Measurements from ENCODE around the gene PCDHA4. TPM values are rescaled to one million over a fixed set of nuclear protein-coding genes. Genes with fewer than 3 reads are reported as not detected.
"Not testable (repeated sequence)": the region's sequence is repeated elsewhere in the genome, so short reads cannot be mapped to it uniquely, and the experiment has no call there.

The PCDHA4 gene
- total RNA-seq, 1 experiment from 2014 or later = 4.8 TPM

DNA sequence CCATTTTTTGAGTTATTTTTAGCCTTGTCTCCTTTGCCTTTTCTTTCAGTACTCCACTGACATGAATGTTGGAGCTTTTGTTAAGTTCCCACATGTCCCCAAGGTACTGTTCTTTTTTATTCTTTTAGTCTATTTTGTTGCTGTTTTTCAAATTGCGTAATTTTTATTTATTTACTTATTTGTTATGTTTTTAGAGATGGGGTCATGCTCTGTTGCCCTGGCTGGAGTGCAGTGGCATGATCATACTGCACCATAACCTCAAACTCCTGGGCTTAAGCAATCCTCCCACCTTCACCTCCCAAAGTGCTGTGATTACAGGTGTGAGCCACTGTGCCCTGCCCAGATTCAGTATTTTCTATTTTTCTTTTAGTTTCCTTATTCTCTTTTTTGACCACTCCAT, 26.4 kb upstream of the PCDHA4 start:
- H3K27me3 Mint-ChIP-seq (ENCODE audit: unreplicated experiment) = no peaks in the 10 kb centered on the region
- intact Hi-C loops (cut with micrococcal nuclease; ENCODE audit: unreplicated experiment) = no loop called here
- BruUV-seq (replicated peaks) = no TSS peak
- CTCF ChIA-PET = no interaction called here
- TF ChIP-seq, protein P1, sequence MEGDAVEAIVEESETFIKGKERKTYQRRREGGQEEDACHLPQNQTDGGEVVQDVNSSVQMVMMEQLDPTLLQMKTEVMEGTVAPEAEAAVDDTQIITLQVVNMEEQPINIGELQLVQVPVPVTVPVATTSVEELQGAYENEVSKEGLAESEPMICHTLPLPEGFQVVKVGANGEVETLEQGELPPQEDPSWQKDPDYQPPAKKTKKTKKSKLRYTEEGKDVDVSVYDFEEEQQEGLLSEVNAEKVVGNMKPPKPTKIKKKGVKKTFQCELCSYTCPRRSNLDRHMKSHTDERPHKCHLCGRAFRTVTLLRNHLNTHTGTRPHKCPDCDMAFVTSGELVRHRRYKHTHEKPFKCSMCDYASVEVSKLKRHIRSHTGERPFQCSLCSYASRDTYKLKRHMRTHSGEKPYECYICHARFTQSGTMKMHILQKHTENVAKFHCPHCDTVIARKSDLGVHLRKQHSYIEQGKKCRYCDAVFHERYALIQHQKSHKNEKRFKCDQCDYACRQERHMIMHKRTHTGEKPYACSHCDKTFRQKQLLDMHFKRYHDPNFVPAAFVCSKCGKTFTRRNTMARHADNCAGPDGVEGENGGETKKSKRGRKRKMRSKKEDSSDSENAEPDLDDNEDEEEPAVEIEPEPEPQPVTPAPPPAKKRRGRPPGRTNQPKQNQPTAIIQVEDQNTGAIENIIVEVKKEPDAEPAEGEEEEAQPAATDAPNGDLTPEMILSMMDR (IDR thresholded peaks at IDR 0.05; ENCODE audit: unreplicated experiment) = no peak
- H3K9me3 Mint-ChIP-seq (ENCODE audit: low read depth, unreplicated experiment) = peaks cover 24% of the 10 kb centered on the region
- no peak overlapping the region for H3K27ac Mint-ChIP-seq (ENCODE audit: unreplicated experiment)
- no peak overlapping the region for H3K4me3 Mint-ChIP-seq (ENCODE audit: low read depth, unreplicated experiment)
- no peaks in the 10 kb centered on the region for H3K4me1 Mint-ChIP-seq (ENCODE audit: low read depth, unreplicated experiment)
- DNase-seq = no peak
- no peaks in the 10 kb centered on the region for H3K36me3 Mint-ChIP-seq (ENCODE audit: insufficient read depth, unreplicated experiment)

DNA sequence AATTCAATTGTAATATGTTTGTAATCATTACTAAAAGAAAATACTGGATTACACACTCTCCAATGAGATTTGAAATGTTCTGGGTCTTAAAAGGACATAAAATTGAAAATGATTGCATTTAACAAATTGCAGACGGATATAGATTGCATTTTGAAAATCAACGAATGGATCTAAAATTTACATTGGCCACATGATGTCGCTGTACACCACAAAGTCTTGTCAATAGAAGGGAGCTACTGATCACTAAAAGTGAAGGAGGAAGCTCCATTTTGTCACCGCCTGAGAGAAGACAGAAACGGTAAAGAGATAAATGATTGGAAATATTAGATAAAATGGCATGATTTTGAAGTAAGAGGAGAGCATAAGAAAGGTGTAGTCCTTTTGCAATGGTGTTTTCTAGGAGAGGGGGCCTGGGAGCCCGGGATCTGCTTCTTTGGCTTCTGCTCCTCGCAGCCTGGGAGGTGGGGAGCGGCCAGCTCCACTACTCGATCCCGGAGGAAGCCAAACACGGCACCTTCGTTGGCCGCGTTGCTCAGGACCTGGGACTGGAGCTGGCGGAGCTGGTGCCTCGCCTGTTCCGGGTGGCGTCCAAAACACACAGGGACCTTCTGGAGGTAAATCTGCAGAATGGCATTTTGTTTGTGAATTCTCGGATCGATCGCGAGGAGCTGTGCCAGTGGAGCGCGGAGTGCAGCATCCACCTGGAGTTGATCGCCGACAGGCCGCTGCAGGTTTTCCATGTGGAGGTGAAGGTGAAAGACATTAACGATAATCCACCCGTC, 20.8 kb upstream of the PCDHA4 start, which contains the start of gene PCDHA1:
TSS of gene PCDHA1 (plus strand) at position 236 of the 782 bp plus-strand sequence.
- Mint-ChIP-seq H3K36me3 (ENCODE audit: insufficient read depth, unreplicated experiment) (peaks cover 4% of the 10 kb centered on the region), H3K27ac (ENCODE audit: unreplicated experiment) (no peak within 1 kb of the TSS), H3K9me3 (ENCODE audit: low read depth, unreplicated experiment) (peaks cover 7% of the 10 kb centered on the region), H3K27me3 (ENCODE audit: unreplicated experiment) (no peaks in the 10 kb centered on the region), H3K4me1 (ENCODE audit: low read depth, unreplicated experiment) (no peaks in the 10 kb centered on the region), H3K4me3 (ENCODE audit: low read depth, unreplicated experiment) (peak within 1 kb of the TSS; percentile 56)
- TF ChIP-seq, protein P1 (IDR thresholded peaks at IDR 0.05; ENCODE audit: unreplicated experiment) = no peak
- intact Hi-C loops (cut with micrococcal nuclease; ENCODE audit: unreplicated experiment) = loop anchor here (1.0 kb wide), 1 partner anchor 255 kb away; no protein-coding TSS in a partner anchor
- BruUV-seq (replicated peaks) = no TSS peak
- CTCF ChIA-PET = interaction anchor here (0.7 to 1.7 kb wide), 9 partner anchors 60 to 778 kb away, joined by 3 to 15 read pairs (median 4); partner anchors contain the start of genes PCDHGA9 and PCDHGC3
- DNase-seq = peak; percentile 23

DNA sequence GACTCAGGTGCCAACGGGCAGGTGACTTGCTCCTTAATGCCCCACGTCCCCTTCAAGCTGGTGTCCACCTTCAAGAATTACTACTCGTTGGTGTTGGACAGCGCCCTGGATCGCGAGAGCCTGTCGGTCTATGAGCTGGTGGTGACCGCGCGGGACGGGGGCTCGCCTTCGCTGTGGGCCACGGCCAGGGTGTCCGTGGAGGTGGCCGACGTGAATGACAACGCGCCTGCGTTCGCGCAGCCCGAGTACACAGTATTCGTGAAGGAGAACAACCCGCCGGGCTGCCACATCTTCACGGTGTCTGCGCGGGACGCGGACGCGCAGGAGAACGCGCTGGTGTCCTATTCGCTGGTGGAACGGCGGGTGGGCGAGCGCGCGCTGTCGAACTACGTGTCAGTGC, 19.4 kb upstream of the PCDHA4 start:
- H3K36me3 Mint-ChIP-seq (ENCODE audit: insufficient read depth, unreplicated experiment); H3K4me1 Mint-ChIP-seq (ENCODE audit: low read depth, unreplicated experiment); DNase-seq; H3K4me3 Mint-ChIP-seq (ENCODE audit: low read depth, unreplicated experiment); H3K27me3 Mint-ChIP-seq (ENCODE audit: unreplicated experiment); intact Hi-C loops (cut with micrococcal nuclease; ENCODE audit: unreplicated experiment); CTCF ChIA-PET; BruUV-seq (replicated peaks); H3K27ac Mint-ChIP-seq (ENCODE audit: unreplicated experiment); H3K9me3 Mint-ChIP-seq (ENCODE audit: low read depth, unreplicated experiment): not testable (repeated sequence)

DNA sequence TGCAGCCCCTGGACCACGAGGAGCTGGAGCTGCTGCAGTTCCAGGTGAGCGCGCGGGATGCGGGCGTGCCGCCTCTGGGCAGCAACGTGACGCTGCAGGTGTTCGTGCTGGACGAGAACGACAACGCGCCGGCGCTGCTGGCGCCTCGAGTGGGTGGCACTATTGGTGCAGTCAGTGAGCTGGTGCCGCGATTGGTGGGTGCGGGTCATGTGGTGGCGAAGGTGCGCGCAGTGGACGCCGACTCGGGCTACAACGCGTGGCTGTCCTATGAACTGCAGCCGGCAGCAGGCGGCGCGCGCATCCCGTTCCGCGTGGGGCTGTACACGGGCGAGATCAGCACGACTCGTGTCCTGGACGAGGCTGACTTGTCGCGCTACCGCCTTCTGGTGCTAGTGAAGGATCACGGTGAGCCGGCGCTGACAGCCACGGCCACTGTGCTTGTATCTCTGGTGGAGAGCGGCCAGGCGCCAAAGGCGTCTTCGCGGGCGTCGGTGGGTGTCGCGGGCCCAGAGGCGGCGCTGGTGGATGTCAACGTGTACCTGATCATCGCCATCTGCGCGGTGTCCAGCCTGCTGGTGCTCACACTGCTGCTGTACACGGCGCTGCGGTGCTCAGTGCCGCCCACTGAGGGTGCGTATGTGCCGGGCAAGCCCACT, 18.9 kb upstream of the PCDHA4 start:
- H3K36me3 Mint-ChIP-seq (ENCODE audit: insufficient read depth, unreplicated experiment); BruUV-seq (replicated peaks); H3K27me3 Mint-ChIP-seq (ENCODE audit: unreplicated experiment); H3K4me1 Mint-ChIP-seq (ENCODE audit: low read depth, unreplicated experiment); H3K27ac Mint-ChIP-seq (ENCODE audit: unreplicated experiment); intact Hi-C loops (cut with micrococcal nuclease; ENCODE audit: unreplicated experiment); H3K4me3 Mint-ChIP-seq (ENCODE audit: low read depth, unreplicated experiment); DNase-seq; CTCF ChIA-PET; H3K9me3 Mint-ChIP-seq (ENCODE audit: low read depth, unreplicated experiment): not testable (repeated sequence)

DNA sequence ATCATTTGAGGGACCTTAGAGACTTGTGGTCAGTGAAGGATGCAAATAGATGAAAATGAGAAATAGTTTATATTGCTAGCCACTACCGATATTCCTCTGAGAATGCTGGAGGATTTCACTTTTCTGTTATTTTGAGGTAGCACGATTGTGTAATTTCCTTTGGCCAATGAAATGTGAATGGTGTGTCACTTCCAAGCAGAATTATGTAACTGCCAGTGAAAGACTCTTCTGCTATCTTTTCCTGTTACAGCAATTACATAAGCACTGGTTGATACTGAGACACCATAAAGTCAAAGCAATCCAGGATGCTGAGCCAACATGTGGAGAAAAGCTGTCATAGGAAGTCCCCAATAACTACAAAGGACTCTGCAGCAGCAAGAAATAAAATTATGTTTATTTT, 15.8 kb upstream of the PCDHA4 start:
- DNase-seq = no peak
- intact Hi-C loops (cut with micrococcal nuclease; ENCODE audit: unreplicated experiment) = no loop called here
- no peaks in the 10 kb centered on the region for H3K4me1 Mint-ChIP-seq (ENCODE audit: low read depth, unreplicated experiment)
- CTCF ChIA-PET = no interaction called here
- H3K36me3 Mint-ChIP-seq (ENCODE audit: insufficient read depth, unreplicated experiment) = peaks cover 2% of the 10 kb centered on the region
- BruUV-seq (replicated peaks) = no TSS peak
- TF ChIP-seq, protein P1 (IDR thresholded peaks at IDR 0.05; ENCODE audit: unreplicated experiment) = no peak
- H3K4me3 Mint-ChIP-seq (ENCODE audit: low read depth, unreplicated experiment) = no peak overlapping the region
- no peak overlapping the region for H3K27ac Mint-ChIP-seq (ENCODE audit: unreplicated experiment)
- H3K9me3 Mint-ChIP-seq (ENCODE audit: low read depth, unreplicated experiment) = peaks cover 12% of the 10 kb centered on the region
- no peaks in the 10 kb centered on the region for H3K27me3 Mint-ChIP-seq (ENCODE audit: unreplicated experiment)
